Mucosa of rectum (tissue), 2 donors: ENCODE results near the gene WDR27.

Experiments
- H3K27ac ChIP-seq, 2 donors: one replicate each; pipeline ENCODE4 v1.7.0; 2013; ENCODE audit warnings: inconsistent platforms in 2 of 2, low read depth in 2 of 2, low read length in 2 of 2
- H3K27me3 ChIP-seq, 2 donors: one replicate each; pipeline ENCODE4 v1.7.0; 2013; ENCODE audit warnings: low read length in 2 of 2; ENCODE audit not compliant: control insufficient read depth in 2 of 2, insufficient read depth in 2 of 2
- H3K36me3 ChIP-seq, 2 donors: one replicate each; pipeline ENCODE4 v1.7.0; 2013; ENCODE audit warnings: low read length in 2 of 2; ENCODE audit not compliant: control insufficient read depth in 2 of 2, insufficient read depth in 2 of 2
- H3K4me1 ChIP-seq, 2 donors: one replicate each; pipeline ENCODE4 v1.7.0; 2013; ENCODE audit warnings: low read length in 2 of 2, mild to moderate bottlenecking in 1 of 2; ENCODE audit not compliant: control insufficient read depth in 2 of 2, insufficient read depth in 2 of 2
- H3K4me3 ChIP-seq, 2 donors: one replicate each; pipeline ENCODE4 v1.7.0; 2013; ENCODE audit warnings: low read length in 2 of 2
- H3K9ac ChIP-seq, 2 donors: one replicate each; pipeline ENCODE4 v1.7.0; 2013; ENCODE audit warnings: low read length in 2 of 2, low read depth in 1 of 2, mild to moderate bottlenecking in 1 of 2
- H3K9me3 ChIP-seq, 2 donors: one replicate each; pipeline ENCODE4 v1.7.0; 2013; ENCODE audit warnings: low read length in 2 of 2; ENCODE audit not compliant: control insufficient read depth in 2 of 2
- donor health status: healthy.
- donor health status: Normal muscosa, but diverticular disease.

WDR27 gene

DNA sequence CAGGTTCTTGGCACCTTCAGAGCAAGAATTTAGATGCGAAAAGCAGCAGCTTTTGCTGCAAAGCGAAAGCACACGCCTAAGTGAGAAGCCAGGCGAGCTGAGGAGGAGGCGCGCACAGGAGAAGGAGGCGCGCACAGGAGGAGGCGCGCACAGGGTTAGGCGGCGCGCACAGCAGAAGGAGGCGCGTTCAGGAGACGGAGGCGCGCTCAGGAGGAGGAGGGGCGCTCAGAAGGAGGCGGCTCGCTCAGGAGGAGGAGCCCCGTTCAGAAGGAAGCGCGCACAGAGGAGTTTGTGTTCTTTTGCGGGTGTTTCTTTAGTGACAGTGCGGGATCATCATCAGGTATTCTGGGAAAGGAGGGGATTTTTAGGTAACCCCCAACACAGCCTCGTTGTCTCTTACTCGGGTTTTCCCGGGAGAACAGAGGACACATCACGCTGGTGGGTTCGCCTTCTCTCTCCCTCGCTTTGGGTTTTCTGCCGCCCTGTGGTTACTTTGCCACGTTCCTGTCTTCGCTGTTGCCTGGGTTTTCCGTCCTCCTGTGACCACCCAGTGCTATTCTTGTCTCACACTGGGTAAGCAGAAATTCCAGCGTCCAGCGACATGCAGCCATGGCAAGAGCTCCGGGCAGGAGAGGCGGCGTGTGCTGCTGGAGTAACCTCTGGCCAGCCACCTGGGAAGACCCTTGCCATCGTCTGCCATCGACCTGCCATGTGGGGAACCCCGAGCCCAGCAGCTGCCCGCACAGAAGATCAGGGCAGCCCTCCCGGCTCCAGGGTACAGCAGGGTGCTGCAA, 47.0 kb downstream of the WDR27 start:
- no peaks in the 10 kb centered on the region for H3K27me3 ChIP-seq
- H3K4me3 ChIP-seq = peak overlapping the region; percentile 84 to 87
- H3K27ac ChIP-seq = peak overlapping the region; percentile 60 to 74
- H3K9ac ChIP-seq = peak overlapping the region; percentile 70 to 77
- peaks cover 0 to 22% of the 10 kb centered on the region in 2 donors for H3K36me3 ChIP-seq
- H3K4me1 ChIP-seq = no peaks in the 10 kb centered on the region
- no peaks in the 10 kb centered on the region for H3K9me3 ChIP-seq

DNA sequence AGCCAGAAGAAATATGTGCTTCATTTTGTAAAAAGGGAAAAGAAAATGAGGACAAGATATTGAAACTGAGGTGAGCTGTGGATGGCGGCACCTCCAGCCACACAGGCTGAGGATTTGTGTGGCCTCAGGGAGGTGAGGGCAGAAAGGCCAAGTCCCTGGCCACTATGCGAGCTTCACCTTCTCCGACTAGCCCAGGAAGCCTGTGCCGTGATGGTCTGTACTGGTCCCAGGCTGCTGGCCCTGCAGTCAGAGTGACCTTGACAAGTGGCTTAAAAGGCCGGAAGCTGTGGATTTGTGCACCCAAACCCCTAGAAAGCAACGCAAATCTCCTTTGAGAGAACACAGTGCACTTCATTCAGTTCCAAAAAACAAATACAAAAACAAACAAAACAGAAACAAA, 48.1 kb downstream of the WDR27 start:
- H3K9ac ChIP-seq = no peak overlapping the region
- H3K4me1 ChIP-seq = no peaks in the 10 kb centered on the region
- no peaks in the 10 kb centered on the region for H3K27me3 ChIP-seq
- H3K27ac ChIP-seq = no peak overlapping the region
- H3K9me3 ChIP-seq = no peaks in the 10 kb centered on the region
- no peak overlapping the region for H3K4me3 ChIP-seq
- peaks cover 0 to 15% of the 10 kb centered on the region in 2 donors for H3K36me3 ChIP-seq

GRCh38 chr6:169652896-169653295, 48.9 kb downstream of the WDR27 start:
- H3K4me3 ChIP-seq = no peak overlapping the region
- H3K27ac ChIP-seq = no peak overlapping the region
- H3K36me3 ChIP-seq = peaks cover 0 to 10% of the 10 kb centered on the region in 2 donors
- no peak overlapping the region for H3K9ac ChIP-seq
- H3K27me3 ChIP-seq = no peaks in the 10 kb centered on the region
- H3K9me3 ChIP-seq = no peaks in the 10 kb centered on the region
- H3K4me1 ChIP-seq = no peaks in the 10 kb centered on the region

DNA sequence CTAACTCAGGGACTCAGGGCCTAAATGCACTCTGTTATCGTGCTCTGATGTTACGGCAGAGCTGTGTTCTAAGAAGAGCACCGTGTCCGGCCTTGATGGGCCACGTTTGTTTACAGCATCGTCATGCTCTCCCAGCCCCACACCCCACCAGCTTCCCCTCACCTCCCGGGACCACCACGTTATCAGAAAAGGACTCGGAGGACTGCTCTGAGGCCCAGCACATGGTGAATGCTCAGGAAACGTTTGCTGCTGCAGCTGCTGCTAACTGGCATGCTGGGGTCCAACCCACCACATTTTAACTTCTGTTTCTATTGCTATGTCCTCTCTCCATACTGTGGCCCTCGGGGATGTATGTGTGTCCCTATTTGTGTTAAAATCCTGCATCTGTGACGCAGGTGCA, 50.3 kb downstream of the WDR27 start:
- Histone ChIP-seq H3K9me3 (no peaks in the 10 kb centered on the region), H3K36me3 (peaks cover 0 to 5% of the 10 kb centered on the region in 2 donors), H3K9ac (no peak overlapping the region), H3K4me1 (no peaks in the 10 kb centered on the region), H3K27me3 (no peaks in the 10 kb centered on the region), H3K4me3 (no peak overlapping the region), H3K27ac (no peak overlapping the region)

- Histone ChIP-seq H3K36me3 (peaks cover 0 to 2% of the 10 kb centered on the region in 2 donors), H3K9ac (no peak overlapping the region), H3K4me1 (no peaks in the 10 kb centered on the region), H3K9me3 (no peaks in the 10 kb centered on the region), H3K27ac (no peak overlapping the region), H3K4me3 (no peak overlapping the region), H3K27me3 (no peaks in the 10 kb centered on the region)
Observed at GRCh38 chr6:169650959-169651292, 50.9 kb downstream of the WDR27 start.

DNA sequence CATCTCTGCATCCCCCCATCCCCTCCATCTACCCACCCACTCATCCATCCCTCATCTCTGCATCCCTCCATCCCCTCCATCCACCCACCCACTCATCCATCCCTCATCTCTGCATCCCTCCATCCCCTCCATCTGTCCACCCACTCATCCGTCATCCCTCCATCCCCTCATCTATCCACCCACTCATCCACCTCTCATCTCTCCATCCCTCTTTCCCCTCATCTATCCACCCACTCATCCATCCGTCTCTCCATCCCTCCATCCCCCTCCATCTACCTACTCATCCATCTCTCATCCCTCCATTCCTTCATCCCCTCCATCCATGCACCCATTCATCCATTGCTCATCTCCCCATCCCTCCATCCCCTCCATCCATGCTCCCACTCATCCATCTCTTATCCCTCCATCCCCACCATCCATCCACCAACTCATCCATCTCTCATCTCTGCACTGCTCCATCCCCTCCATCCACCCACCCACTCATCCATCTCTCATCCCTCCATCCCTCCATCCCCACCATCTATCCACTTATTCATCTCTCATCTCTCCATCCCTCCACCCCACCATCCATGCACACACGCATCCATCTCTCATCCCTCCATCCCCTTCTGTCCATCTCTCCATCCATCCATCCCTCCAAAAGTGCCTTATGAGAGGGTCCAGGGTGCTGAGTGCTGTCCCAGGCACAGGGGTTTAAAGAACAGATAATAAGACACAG, 51.4 kb downstream of the WDR27 start:
- Histone ChIP-seq H3K4me1 (no peaks in the 10 kb centered on the region), H3K9me3 (no peaks in the 10 kb centered on the region), H3K4me3 (no peak overlapping the region), H3K9ac (no peak overlapping the region), H3K27ac (no peak overlapping the region), H3K36me3 (peaks cover 0 to 2% of the 10 kb centered on the region in 2 donors), H3K27me3 (no peaks in the 10 kb centered on the region)

DNA sequence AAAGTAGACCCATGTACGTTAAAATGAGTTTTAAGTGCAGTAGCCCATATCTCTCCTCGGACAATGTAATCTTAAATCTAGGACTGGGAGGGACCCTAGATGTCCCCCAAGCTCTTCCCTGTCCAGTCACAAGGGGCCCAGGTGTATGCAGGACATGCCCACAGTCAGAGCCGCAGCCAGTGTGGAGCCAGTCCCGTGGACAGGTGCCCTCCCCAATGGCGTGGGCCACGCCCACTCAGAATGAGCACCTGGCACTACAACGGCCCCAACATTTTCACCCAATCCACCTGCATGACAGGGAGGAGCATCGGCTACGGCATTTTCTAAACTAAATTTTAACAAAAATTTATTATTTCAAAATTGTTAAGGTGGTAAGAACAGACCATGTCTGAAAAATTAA, 53.2 kb downstream of the WDR27 start:
- Histone ChIP-seq H3K4me1 (no peaks in the 10 kb centered on the region), H3K36me3 (peaks cover 0 to 2% of the 10 kb centered on the region in 2 donors), H3K27me3 (no peaks in the 10 kb centered on the region), H3K27ac (no peak overlapping the region), H3K4me3 (no peak overlapping the region), H3K9ac (no peak overlapping the region), H3K9me3 (no peaks in the 10 kb centered on the region)

GRCh38 chr6:169648092-169648491, 53.7 kb downstream of the WDR27 start:
- no peaks in the 10 kb centered on the region for H3K27me3 ChIP-seq
- H3K27ac ChIP-seq = no peak overlapping the region
- no peak overlapping the region for H3K9ac ChIP-seq
- H3K9me3 ChIP-seq = no peaks in the 10 kb centered on the region
- peaks cover 0 to 2% of the 10 kb centered on the region in 2 donors for H3K36me3 ChIP-seq
- H3K4me1 ChIP-seq = no peaks in the 10 kb centered on the region
- H3K4me3 ChIP-seq = no peak overlapping the region

DNA sequence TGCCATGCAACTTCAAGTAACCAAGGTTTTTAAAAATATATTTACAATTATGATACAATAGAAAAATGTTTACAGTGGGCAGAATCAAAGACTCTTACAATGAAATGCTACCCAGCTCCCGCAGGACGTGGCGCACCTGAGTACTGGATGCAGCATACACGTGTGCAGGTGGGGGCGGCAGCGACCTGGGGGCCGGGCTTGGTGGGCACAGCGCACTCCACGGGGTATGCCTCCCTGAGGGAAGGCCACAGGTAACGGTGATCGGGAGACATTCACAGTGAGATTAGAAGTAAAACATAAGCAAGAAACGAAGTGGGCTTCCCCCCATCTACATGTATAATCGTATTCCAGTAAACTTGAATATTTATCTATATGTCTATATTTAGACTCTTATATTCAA, 54.2 kb downstream of the WDR27 start:
- Histone ChIP-seq H3K9me3 (no peaks in the 10 kb centered on the region), H3K4me3 (no peak overlapping the region), H3K9ac (no peak overlapping the region), H3K36me3 (peaks cover 0 to 2% of the 10 kb centered on the region in 2 donors), H3K27ac (no peak overlapping the region), H3K4me1 (no peaks in the 10 kb centered on the region), H3K27me3 (no peaks in the 10 kb centered on the region)

DNA sequence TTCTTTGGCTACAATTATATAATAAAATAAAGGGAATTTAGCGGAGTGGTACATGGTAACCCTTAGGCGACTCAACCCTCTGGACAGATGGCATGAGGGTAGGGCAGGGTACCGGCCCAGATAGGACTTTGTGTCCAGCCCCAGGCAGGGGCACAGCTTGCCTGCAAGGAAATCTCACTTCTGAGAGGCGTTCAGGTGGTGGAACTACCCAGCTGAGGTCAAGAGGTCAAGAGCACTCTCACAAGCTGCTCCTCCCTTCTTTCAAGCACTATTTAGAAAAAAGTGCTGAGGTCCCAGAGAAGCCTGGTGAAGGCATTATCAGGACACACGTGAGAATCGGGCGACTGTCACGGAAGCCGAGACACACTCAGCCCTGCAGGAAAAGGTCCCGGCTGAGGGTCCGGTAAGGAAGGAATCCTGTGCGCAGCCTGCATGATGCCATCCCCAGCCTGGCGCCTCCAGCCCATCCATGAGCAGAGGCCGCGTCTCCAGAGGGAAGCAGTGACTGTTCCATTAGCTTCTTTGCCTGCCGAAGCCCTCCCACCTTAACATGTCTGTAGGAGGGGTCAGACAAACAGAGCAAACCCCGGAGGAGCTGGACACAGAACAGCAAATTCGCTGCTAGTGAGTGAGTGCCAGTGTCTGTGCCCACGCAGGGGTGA, 54.8 kb downstream of the WDR27 start:
- Histone ChIP-seq H3K36me3 (peaks cover 0 to 2% of the 10 kb centered on the region in 2 donors), H3K27ac (no peak overlapping the region), H3K4me3 (no peak overlapping the region), H3K9me3 (no peaks in the 10 kb centered on the region), H3K27me3 (no peaks in the 10 kb centered on the region), H3K4me1 (no peaks in the 10 kb centered on the region), H3K9ac (no peak overlapping the region)
